HG03280 (cell line): ENCODE measurements around the gene PPP2R2B.

Experiments
- ATAC-seq: cut with Tn5 transposase; IDR thresholded peaks from one replicate; pipeline ENCODE4 v1.9.1; 2021; ENCODE audit warnings: mild to moderate bottlenecking, moderate library complexity; ENCODE audit not compliant: unreplicated experiment

The PPP2R2B gene

GRCh38 chr5:146878476-146879172 lies at the start of gene PPP2R2B:
PPP2R2B (minus strand) TSS chr5:146878757.
- ATAC-seq = no peak

DNA sequence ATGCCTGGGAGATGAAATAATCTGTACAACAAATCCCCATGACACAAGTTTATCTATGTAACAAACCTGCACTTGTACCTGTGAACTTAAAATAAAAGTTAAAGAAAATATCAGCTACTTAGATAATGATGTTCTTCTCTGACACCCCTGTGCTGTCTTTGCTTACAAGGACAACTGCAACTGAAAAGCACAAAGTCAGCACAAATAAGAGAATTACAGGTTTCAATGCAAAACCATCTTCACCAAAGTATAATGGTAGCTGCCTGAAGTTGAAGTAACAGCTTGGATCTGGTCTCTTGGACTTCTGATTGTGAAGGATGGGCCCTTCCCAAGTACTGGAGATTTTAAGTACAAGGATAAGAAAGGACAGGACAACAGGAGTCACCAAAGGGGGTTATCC lies 45.6 kb upstream of the PPP2R2B start:
- no peak for ATAC-seq

DNA sequence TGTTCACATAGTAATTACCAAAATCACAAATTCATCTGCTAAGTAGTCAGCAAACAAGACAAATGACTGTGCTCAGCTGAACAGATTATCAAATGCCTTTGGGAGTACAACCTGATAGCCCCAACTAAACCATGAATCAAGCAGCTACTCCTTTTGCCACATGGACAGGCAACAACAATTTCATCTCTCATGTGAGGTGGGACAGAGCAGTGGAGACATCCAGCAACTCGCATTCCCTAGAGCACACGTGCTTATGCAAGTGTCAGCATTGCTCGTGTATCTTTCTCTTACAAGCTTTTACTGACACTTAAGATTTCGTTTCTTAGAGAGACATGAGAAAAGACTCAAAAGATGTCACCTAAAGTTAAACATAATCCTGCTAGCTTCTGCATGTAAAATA lies 42.7 kb upstream of the PPP2R2B start:
- no peak for ATAC-seq

DNA sequence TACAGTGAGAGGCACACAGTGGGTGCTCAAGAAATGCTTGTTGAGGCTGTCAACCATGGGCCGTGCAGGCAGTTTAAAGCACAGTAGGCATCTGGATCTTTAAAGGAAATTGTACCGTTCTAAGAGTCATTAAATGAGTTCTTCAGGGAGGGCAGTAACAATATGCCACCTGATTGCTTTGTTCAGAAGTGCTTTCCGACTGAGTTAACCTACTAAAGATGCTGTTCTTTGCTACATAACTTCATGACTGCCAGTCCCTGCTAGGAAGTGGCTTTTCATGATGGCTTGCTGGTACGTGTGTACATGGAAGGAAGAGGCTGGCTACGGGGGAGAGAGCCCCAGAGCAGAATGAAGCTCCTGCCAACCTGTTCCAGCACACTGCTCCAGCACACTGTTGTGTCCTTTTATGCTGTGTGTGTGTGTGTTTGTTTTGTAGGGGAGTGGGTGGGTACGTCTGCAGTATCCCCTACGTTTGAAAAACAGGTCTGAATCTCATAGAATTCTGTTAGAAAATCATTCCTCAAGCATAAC lies 41.9 kb upstream of the PPP2R2B start:
- ATAC-seq = no peak

GRCh38 chr5:146919304-146919703 lies 40.7 kb upstream of the PPP2R2B start:
- no peak for ATAC-seq

DNA sequence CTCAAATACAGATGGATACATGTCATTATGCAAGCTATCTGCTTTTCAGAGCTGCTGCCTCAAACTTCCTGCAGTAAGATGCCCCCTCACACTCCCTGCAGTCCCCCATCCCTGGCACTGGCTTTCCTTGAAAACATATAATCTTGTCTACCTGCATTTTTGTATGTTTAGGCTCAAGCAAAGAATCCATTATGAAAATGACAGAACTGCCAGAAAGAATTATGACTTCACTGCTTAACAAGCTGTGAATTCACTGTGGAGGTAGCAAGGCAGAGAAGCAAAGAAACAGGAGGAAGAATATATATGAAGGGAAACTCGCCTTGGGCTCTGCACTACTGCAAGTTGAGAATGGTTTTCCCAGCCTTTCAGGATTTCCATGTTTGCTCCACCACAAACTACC lies 39.4 kb upstream of the PPP2R2B start:
- no peak for ATAC-seq

- ATAC-seq = no peak
Measured at GRCh38 chr5:146912874-146913273, 34.3 kb upstream of the PPP2R2B start.

DNA sequence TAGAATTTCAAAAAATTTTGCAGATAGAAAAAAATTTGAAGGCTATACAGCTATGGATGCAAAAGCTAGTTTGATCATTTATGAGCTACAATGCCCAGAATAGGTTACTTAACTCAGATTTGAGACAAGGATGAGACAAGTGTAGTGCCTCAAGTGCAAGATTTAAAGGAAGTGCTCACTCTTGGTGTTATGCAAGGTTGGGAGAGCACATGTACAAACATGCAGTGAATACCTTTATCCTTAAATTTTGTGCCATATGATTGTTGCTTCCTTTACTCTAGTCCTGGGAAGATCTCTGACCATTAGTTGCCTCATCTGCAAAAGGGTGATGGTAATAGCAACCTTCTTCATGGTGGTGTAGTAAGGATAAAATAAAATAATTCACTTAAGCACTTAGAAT lies 31.7 kb upstream of the PPP2R2B start:
- ATAC-seq = no peak

DNA sequence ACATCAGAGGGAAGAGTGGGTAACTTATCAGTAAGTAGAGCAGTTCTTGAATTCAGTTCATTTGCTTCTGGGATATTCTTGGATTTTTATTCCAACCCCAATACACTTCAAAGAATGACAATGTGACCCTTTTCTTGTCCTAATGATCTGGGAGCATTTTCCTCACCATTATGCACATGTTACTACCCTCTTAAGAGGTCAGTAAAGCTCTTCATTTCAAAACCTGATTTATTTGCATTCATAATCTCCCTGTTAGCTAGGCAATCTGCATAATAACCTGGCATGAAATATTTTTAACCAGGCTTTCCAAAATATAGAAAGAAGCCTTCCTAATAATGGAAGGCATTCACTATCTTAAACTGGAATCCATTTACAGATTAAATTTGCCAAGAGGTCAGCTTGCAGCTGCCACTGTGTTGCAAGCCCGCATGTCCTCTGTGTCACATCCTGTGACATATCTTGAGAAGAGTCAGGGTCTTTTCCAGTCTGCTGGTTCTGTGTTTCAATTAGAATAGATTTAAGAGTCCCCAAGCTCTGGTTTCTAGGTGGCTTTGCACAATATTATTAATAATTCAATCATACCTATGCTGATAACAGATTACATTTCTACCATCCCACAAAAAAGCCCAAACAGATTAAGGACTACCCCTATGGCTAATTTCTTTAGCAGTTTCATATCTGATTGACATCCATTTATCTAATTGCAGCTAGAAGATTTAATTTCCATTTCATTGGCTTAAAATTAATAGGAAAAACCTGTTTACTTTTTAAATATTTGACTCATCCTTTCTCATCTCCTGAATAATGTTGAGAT lies 30.9 kb upstream of the PPP2R2B start:
- no peak for ATAC-seq

DNA sequence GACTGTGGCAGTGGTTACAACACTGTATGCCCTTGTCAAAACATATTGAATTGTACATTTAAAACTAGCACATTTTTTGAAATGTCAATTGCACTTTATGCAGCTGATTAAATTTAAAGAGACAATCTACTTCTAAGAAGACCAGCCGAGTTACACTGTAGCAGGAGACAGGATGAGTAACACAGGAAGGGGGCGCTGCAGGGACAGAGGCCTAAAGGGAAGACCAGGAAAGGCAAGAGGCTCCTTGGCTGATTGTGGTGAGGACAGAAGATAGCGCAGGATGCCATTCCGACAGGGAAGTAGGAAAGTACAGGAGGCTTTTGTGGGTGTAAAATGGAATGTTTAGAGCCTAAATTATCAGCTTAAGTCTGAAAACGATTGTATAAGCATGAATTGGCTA lies 28.2 kb upstream of the PPP2R2B start:
- no peak for ATAC-seq

GRCh38 chr5:146904890-146905289 lies 26.3 kb upstream of the PPP2R2B start:
- ATAC-seq = no peak

GRCh38 chr5:146903789-146904188 lies 25.2 kb upstream of the PPP2R2B start:
- no peak for ATAC-seq

DNA sequence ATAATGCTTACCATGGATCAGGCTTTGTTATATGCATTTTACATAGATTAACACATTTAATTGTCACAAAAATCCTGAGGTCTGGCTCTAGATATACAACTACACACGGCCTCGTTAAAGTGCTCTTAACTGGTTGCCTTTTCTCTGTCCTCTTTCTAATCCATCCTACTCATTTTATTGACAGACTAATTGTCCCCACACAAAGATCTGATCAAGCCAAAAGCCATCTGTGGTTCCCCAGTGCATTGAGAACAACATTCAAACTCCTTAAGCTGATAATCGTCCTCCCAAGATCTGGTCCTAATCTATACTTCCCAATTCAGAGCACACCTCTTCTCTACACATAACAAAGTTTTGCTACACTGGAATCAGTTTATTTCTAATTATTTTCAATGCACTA lies 23.9 kb upstream of the PPP2R2B start:
- no peak for ATAC-seq

DNA sequence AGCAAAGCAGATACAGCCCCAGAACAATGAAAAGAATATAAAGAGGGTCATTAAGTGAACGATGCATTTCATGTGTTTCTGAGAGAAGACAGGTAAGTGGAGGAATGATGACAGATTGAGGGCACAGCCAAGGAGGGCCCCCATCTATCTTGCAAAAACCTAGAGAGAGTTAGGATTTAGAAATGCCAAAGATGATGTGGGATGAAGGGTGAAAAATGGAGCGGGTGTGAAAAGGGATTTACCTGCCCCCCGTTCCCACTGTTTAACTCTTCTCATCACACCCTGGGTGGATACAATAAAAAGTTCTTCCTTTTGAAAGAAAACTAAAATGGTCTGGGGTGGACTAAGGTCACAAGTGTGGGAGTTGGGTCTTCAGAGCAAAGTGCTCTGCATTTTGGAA lies 18.5 kb upstream of the PPP2R2B start:
- no peak for ATAC-seq

DNA sequence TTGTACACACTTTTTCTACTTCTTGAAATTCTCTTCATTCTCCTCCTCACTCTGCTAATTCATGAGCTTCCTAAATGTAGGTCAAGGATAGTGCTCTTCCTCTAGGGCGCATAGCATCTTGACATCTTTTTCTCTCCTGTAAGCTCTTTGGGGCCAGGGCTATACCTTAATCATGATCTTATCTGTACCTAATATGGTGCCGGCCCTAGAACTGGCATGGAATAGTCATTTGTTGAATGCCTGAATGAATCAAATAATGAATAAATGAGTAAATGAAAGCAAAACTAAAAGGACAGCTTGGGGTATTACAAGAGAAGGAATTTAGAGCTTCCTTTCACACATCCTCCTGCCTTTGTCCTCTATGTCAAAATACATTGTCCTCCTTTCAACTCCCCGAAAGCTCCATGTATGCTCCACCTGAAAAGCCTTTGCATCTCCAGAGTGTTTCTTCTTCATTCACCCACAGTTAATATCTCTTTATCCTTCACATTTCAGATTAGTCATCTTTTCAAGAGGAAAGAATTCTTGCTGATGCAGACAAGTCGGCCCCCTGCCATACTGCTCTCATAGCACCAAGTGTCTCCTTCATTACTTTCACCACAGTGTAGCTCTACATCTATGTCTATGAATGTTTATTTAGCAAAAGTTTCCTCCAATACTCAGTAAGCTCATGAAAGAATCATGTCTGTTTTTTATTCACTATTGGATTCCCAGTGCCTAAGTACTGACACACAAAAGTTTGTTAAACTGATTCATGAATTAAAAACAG lies 16.4 kb upstream of the PPP2R2B start:
- ATAC-seq = no peak

GRCh38 chr5:146893991-146894390 lies 15.4 kb upstream of the PPP2R2B start:
- no peak for ATAC-seq

GRCh38 chr5:146892231-146892630 lies 13.7 kb upstream of the PPP2R2B start:
- no peak for ATAC-seq

- ATAC-seq = no peak
Measured at GRCh38 chr5:146891511-146891910, 13.0 kb upstream of the PPP2R2B start.

- no peak for ATAC-seq
Measured at GRCh38 chr5:146890731-146891440, 12.3 kb upstream of the PPP2R2B start.

DNA sequence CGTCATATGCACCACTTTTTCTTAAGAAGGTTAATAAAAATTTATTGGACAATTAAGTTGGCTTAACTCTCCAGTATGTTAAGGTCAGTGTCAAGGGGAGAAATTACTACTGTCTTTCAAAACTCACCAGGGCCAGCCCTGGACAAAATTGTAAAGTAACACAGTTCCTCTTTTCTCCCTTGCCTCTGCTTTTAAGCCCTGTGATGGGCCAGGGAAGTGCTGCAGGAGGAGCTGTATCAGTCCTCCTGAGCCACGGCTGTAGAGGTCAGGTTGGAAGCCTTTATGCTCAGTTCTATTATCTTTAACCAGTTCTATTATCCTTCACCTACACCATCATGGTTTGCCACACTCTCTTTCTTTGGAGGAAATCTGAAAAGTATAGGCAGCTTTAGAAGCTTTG lies 11.5 kb upstream of the PPP2R2B start:
- ATAC-seq = no peak

GRCh38 chr5:146889169-146889568 lies 10.6 kb upstream of the PPP2R2B start:
- ATAC-seq = no peak
